HepG2 (cell line): Measurements from ENCODE around the gene ZNF48. TPM values are rescaled to one million over a fixed set of nuclear protein-coding genes. Genes with fewer than 3 reads are reported as not detected.

Experiments used
- FOXA1 ChIP-seq, 2 experiments: fragments of 450-650 bp in 1 of 2; sonication (generic) in 1 of 2; formaldehyde crosslinking in 1 of 2; IDR thresholded peaks; 2 replicates each; pipeline versions ENCODE4 v1.4.0 to v1.6.1; 2016 to 2020; ENCODE audit warnings: missing genetic modification reagents in 1 of 2
- FOXK1 ChIP-seq: sonication (generic); formaldehyde crosslinking; IDR thresholded peaks from 2 replicates; pipeline ENCODE4 v1.4.0; 2020; ENCODE audit warnings: low read depth, missing genetic modification reagents, borderline replicate concordance
- GATAD1 ChIP-seq: IDR thresholded peaks from 2 replicates; pipeline ENCODE4 v1.6.1; 2016; ENCODE audit warnings: missing genetic modification reagents, missing compliant biosample characterization
- HHEX ChIP-seq: IDR thresholded peaks from 2 replicates; pipeline ENCODE4 v1.6.1; 2016; ENCODE audit warnings: control low read depth
- HMGXB3 ChIP-seq: sonication (generic); formaldehyde crosslinking; IDR thresholded peaks from 2 replicates; pipeline ENCODE4 v1.4.0; 2020; ENCODE audit warnings: missing genetic modification reagents, borderline replicate concordance
- IKZF1 ChIP-seq: fragments of 450-650 bp; IDR thresholded peaks from 2 replicates; pipeline ENCODE4 v1.7.1; 2016
- JUN ChIP-seq: sonication (generic); formaldehyde crosslinking; IDR thresholded peaks from 2 replicates; pipeline ENCODE4 v1.4.0; 2020; ENCODE audit warnings: mild to moderate bottlenecking, missing genetic modification reagents
- KDM2A ChIP-seq: sonication (generic); formaldehyde crosslinking; IDR thresholded peaks from 2 replicates; pipeline ENCODE4 v1.4.0; 2020; ENCODE audit warnings: low read depth, missing genetic modification reagents, borderline replicate concordance
- MED8 ChIP-seq: sonication (generic); formaldehyde crosslinking; IDR thresholded peaks from 2 replicates; pipeline ENCODE4 v1.8.1; 2023; ENCODE audit warnings: mild to moderate bottlenecking, missing genetic modification reagents; ENCODE audit not compliant: insufficient replicate concordance
- MEIS2 ChIP-seq: sonication (generic); formaldehyde crosslinking; IDR thresholded peaks from 2 replicates; pipeline ENCODE4 v1.9.0; 2021; ENCODE audit warnings: mild to moderate bottlenecking, missing genetic modification reagents
- MTERF4 ChIP-seq: sonication (generic); formaldehyde crosslinking; IDR thresholded peaks from 2 replicates; pipeline ENCODE4 v1.8.0; 2023; ENCODE audit warnings: mild to moderate bottlenecking, missing genetic modification reagents
- RAD51 ChIP-seq: fragments of 450-650 bp; IDR thresholded peaks from 2 replicates; pipeline ENCODE4 v1.6.1; 2016; ENCODE audit warnings: borderline replicate concordance
- RARA ChIP-seq: IDR thresholded peaks from 2 replicates; pipeline ENCODE4 v1.6.1; 2016; ENCODE audit warnings: missing genetic modification reagents, missing compliant biosample characterization
- ZFP36L1 ChIP-seq: sonication (generic); formaldehyde crosslinking; IDR thresholded peaks from 2 replicates; pipeline ENCODE4 v1.8.0; 2022; ENCODE audit warnings: mild to moderate bottlenecking, missing genetic modification reagents, moderate library complexity
- ZFX ChIP-seq: sonication (generic); formaldehyde crosslinking; IDR thresholded peaks from 2 replicates; pipeline ENCODE4 v1.4.0; 2020; ENCODE audit warnings: mild to moderate bottlenecking, low read depth, missing genetic modification reagents, moderate library complexity
- ZNF121 ChIP-seq: sonication (generic); formaldehyde crosslinking; IDR thresholded peaks from 2 replicates; pipeline ENCODE4 v1.5.0; 2020; ENCODE audit warnings: mild to moderate bottlenecking, missing genetic modification reagents
- ZNF180 ChIP-seq: sonication (generic); formaldehyde crosslinking; IDR thresholded peaks from 2 replicates; pipeline ENCODE4 v1.4.0; 2020; ENCODE audit warnings: low read depth, missing genetic modification reagents, borderline replicate concordance
- ZNF362 ChIP-seq: sonication (generic); formaldehyde crosslinking; IDR thresholded peaks from 2 replicates; pipeline ENCODE4 v1.4.0; 2020; ENCODE audit warnings: missing genetic modification reagents, mild to moderate bottlenecking, borderline replicate concordance
- ZNF530 ChIP-seq: sonication (generic); formaldehyde crosslinking; IDR thresholded peaks from 2 replicates; pipeline ENCODE4 v1.5.0; 2020; ENCODE audit warnings: low read depth, mild to moderate bottlenecking, missing genetic modification reagents
- ZNF737 ChIP-seq: sonication (generic); formaldehyde crosslinking; IDR thresholded peaks from 2 replicates; pipeline ENCODE4 v1.5.0; 2020; ENCODE audit warnings: missing genetic modification reagents, mild to moderate bottlenecking, borderline replicate concordance
- polyA plus RNA-seq, 8 experiments: library from polyadenylated mRNA; depleted of rRNA in 3 of 8; stranded (reverse) in 7 of 8; unstranded in 1 of 8; fragments of >200 nt; fragmentation: Illumina TruSeq in 4 of 8; extraction: Trizol in 4 of 8; gene quantifications; 2 replicates each; pipeline versions ENCODE4 v1.2.1 to v1.2.3, GENCODE V29; 2011 to 2016; ENCODE audit warnings: low read depth in 4 of 8, missing spikeins in 1 of 8, mixed read lengths in 1 of 8; ENCODE audit not compliant: insufficient read depth in 1 of 8
- total RNA-seq, 5 experiments: library from RNA; depleted of rRNA; stranded (reverse); fragments of >200 nt; fragmentation: Illumina TruSeq; extraction: Trizol; gene quantifications; 2 replicates each; pipeline ENCODE4 v1.2.3, GENCODE V29; 2016; ENCODE audit warnings: low read depth in 1 of 5

Gene ZNF48
- total and polyA plus RNA-seq, 2 of the 13 experiments (the other 11 are each of a cell fraction or from before 2014, with no cell fraction given) = 9.9 to 12.3 TPM

GRCh38 chr16:30429678-30430427, 34.6 kb downstream of the ZNF48 start, which contains the start of gene DCTPP1 (continued):
- TF ChIP-seq ZNF362 (CRISPR knock-in tag) (no peak; the same call in 1 of the 2 replicates), GATAD1 (CRISPR knock-in tag) (peak; percentile 81), ZFX (CRISPR knock-in tag) (peak; percentile 98), RAD51 (no peak), HHEX (CRISPR knock-in tag) (no peak), ZNF530 (no peak), RARA (CRISPR knock-in tag) (no peak; the same call in 1 of the 2 replicates), MED8 (CRISPR knock-in tag) (peak; percentile 30), ZFP36L1 (CRISPR knock-in tag) (peak; percentile 93), FOXA1 (IDR thresholded peaks at IDR 0.05) (no peak), FOXA1 (CRISPR knock-in tag; IDR thresholded peaks at IDR 0.05) (no peak), IKZF1 (no peak), MEIS2 (peak; percentile 71), ZNF180 (CRISPR knock-in tag) (no peak), JUN (CRISPR knock-in tag) (0 out of 2 replicates have a peak, but pooled peaks have one; percentile 42), KDM2A (CRISPR knock-in tag) (peak; percentile 93), ZNF737 (peak; percentile 64; the same call in 1 of the 2 replicates), ZNF121 (CRISPR knock-in tag) (no peak; the same call in 1 of the 2 replicates), HMGXB3 (CRISPR knock-in tag) (peak; percentile 95), MTERF4 (CRISPR knock-in tag) (peak; percentile 56; the same call in 1 of the 2 replicates), FOXK1 (CRISPR knock-in tag) (peak; percentile 87; the same call in 1 of the 2 replicates)
